Peyer's patch (tissue), 4 donors: ENCODE measurements around the gene RTP4. TPM values are rescaled to one million over a fixed set of nuclear protein-coding genes. Genes with fewer than 3 reads are reported as not detected.

Experiments used
- DNase-seq, 3 donors: peaks; one replicate each; pipeline ENCODE4 v3.0.0-alpha.2; 2017 to 2019
- H3K27ac ChIP-seq, 4 donors: fragments of 200-600 bp; sonication (generic); one replicate each; pipeline ENCODE4 v1.5.1; 2016 to 2019
- H3K27me3 ChIP-seq, 2 donors: fragments of 200-600 bp; sonication (generic); one replicate each; pipeline ENCODE4 v1.5.1; 2019
- H3K36me3 ChIP-seq, 3 donors: fragments of 200-600 bp; sonication (generic); one replicate each; pipeline ENCODE4 v1.5.1; 2016 to 2019
- H3K4me1 ChIP-seq, 4 donors: fragments of 200-600 bp; sonication (generic); one replicate each; pipeline ENCODE4 v1.5.1; 2016 to 2019
- H3K4me3 ChIP-seq, 4 donors: fragments of 200-600 bp; sonication (generic); 1 replicate in 3 of 4; 2 replicates in 1 of 4; pipeline ENCODE4 v1.5.1; 2016 to 2019; ENCODE audit warnings: mild to moderate bottlenecking in 1 of 4
- H3K9me3 ChIP-seq, 4 donors: fragments of 200-600 bp; sonication (generic); one replicate each; pipeline ENCODE4 v1.5.1; 2016 to 2019; ENCODE audit warnings: mild to moderate bottlenecking in 1 of 4
- CTCF ChIP-seq, 6 experiments: fragments of 450-650 bp in 4 of 6; fragments of 200-600 bp in 2 of 6; sonication (generic) in 1 of 6; IDR thresholded peaks; one replicate each; pipeline ENCODE4 v1.5.1; 2017 to 2019; ENCODE audit warnings: antibody characterized with exemption in 6 of 6, mild to moderate bottlenecking in 3 of 6, moderate library complexity in 1 of 6
- POLR2A ChIP-seq, 2 donors: fragments of 450-650 bp; IDR thresholded peaks; one replicate each; pipeline ENCODE4 v1.5.1; 2017; ENCODE audit warnings: antibody characterized with exemption in 2 of 2, mild to moderate bottlenecking in 2 of 2, moderate library complexity in 2 of 2
- total RNA-seq, 4 donors: library from RNA; depleted of rRNA; stranded (reverse); fragments of >200 nt; gene quantifications; one replicate each; pipeline ENCODE4 v1.1.0, GENCODE V29; 2016

The RTP4 gene
- total RNA-seq, 4 donors from 2014 or later, result 3.5 to 12.4 (median 5.6) TPM

DNA sequence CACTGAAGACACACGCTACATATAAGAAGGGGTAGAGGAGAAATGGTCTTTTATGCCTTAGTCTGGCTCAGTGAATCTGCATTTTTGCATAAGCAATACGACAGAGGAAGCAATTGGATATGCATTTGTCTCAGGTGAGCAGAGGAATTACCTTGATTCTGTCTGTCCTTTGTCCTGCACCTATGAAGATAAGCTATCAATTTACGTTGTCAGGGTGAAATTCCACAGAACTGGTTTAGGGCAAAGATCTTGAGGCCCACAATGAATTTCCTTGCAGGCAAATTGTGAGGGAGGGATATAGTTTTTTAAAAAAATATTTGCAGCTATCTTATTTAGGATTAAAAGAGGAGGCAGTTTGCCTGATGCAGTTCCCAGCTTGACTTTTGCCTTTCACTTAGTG lies 45.1 kb upstream of the RTP4 start:
- no peaks in the 10 kb centered on the region for H3K27me3 ChIP-seq
- TF ChIP-seq POLR2A (IDR thresholded peaks at IDR 0.05) (no peak), CTCF (IDR thresholded peaks at IDR 0.05) (no peak)
- no peak overlapping the region for H3K27ac ChIP-seq
- no peak for DNase-seq
- no peak overlapping the region for H3K4me3 ChIP-seq
- no peaks in the 10 kb centered on the region for H3K36me3 ChIP-seq
- peaks cover 0 to 9% (median 0%) of the 10 kb centered on the region in 4 donors for H3K4me1 ChIP-seq
- H3K9me3 ChIP-seq, result no peaks in the 10 kb centered on the region

DNA sequence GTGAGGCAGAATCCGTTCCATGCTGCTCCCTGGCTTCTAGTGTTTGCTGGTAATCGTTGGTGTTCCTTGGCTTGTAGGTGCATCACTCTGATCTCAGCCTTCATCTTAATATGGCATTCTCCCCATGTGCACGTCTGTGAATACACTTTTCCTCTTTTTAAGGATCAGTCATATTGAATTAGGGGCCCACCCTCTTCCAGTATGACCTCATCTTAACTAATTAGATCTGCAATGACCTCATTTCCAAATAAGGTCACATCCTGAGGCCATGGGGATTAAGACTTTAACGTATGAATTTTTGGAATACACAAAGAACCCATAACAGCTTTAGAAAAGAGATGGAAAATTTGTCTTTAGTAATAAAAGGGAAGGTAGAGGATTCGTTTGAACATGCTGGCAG lies 42.6 kb upstream of the RTP4 start:
- Histone ChIP-seq H3K9me3 (no peaks in the 10 kb centered on the region), H3K36me3 (no peaks in the 10 kb centered on the region), H3K27ac (no peak overlapping the region), H3K4me3 (no peak overlapping the region), H3K27me3 (no peaks in the 10 kb centered on the region), H3K4me1 (no peaks in the 10 kb centered on the region)
- no peak for DNase-seq
- no peak for TF ChIP-seq CTCF (IDR thresholded peaks at IDR 0.05)
- no peak for TF ChIP-seq POLR2A (IDR thresholded peaks at IDR 0.05)

DNA sequence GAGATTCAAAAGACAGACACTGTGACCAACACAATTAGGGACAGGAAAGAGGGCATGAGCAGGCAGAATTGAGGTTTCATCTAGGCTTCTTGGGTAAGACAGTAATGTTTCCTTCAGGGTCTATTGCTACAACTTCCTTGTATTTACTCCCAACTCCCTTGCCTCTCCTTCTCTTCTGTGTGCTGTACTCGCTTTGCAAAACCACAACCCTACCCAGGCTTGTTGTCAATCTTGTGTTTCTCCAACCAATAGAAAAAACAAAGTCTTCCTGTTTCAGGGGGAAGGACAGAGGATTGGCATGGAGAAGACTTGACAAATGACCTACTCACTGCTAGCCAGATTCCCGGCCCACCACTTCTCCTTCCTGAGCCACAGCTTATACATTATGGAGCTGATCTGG lies 40.3 kb upstream of the RTP4 start:
- no peak overlapping the region for H3K4me3 ChIP-seq
- DNase-seq, result no peak
- TF ChIP-seq CTCF (IDR thresholded peaks at IDR 0.05) (no peak), POLR2A (IDR thresholded peaks at IDR 0.05) (no peak)
- no peaks in the 10 kb centered on the region for H3K9me3 ChIP-seq
- no peaks in the 10 kb centered on the region for H3K4me1 ChIP-seq
- H3K27ac ChIP-seq, result no peak overlapping the region
- H3K27me3 ChIP-seq, result no peaks in the 10 kb centered on the region
- no peaks in the 10 kb centered on the region for H3K36me3 ChIP-seq

DNA sequence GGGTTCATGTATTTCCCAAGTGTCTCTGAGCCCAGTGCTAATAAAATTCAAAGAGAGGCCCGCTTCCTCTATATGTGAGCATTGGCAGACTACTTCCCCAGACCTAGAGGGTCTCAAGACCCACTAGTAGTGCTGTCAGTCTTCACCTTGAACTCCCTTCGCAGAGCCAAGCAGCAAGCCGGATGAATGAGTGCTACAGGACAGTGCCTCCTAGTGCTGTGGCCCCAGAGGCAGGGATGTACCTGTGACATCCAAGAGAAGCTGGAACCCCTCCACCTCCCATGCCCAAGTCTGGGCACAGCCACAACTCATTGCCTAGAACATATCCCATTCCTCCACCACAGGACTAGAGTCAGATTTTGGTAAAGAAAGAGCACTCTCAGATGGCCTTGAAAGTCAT lies 39.5 kb upstream of the RTP4 start:
- H3K9me3 ChIP-seq, result no peaks in the 10 kb centered on the region
- TF ChIP-seq CTCF (IDR thresholded peaks at IDR 0.05), result no peak
- no peak for TF ChIP-seq POLR2A (IDR thresholded peaks at IDR 0.05)
- no peaks in the 10 kb centered on the region for H3K27me3 ChIP-seq
- no peak for DNase-seq
- no peaks in the 10 kb centered on the region for H3K4me1 ChIP-seq
- no peak overlapping the region for H3K27ac ChIP-seq
- no peak overlapping the region for H3K4me3 ChIP-seq
- H3K36me3 ChIP-seq, result no peaks in the 10 kb centered on the region

DNA sequence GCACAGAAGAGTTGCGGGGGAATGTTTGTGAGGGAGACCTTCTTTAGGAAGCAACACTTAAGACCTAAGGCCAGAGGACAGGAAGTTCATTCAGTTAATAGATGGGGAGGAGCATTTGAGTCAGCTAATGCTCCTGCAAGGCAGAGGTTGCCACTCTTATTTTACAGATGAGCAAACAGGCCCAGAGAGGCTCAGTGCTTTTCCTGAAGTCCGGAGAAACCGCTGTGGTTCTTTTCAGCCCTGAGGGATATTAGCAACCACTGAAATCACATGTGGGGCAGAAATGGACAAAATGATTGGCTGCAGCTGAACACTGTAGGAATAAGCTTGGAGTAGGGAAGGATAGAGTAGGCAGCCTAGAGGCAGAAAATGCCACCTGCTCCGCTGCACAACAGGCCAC lies 33.3 kb upstream of the RTP4 start:
- DNase-seq, result no peak
- H3K9me3 ChIP-seq, result no peaks in the 10 kb centered on the region
- no peak for TF ChIP-seq POLR2A (IDR thresholded peaks at IDR 0.05)
- TF ChIP-seq CTCF (IDR thresholded peaks at IDR 0.05), result no peak
- no peaks in the 10 kb centered on the region for H3K27me3 ChIP-seq
- H3K27ac ChIP-seq, result no peak overlapping the region
- H3K4me1 ChIP-seq, result no peaks in the 10 kb centered on the region
- H3K36me3 ChIP-seq, result no peaks in the 10 kb centered on the region
- H3K4me3 ChIP-seq, result no peak overlapping the region

DNA sequence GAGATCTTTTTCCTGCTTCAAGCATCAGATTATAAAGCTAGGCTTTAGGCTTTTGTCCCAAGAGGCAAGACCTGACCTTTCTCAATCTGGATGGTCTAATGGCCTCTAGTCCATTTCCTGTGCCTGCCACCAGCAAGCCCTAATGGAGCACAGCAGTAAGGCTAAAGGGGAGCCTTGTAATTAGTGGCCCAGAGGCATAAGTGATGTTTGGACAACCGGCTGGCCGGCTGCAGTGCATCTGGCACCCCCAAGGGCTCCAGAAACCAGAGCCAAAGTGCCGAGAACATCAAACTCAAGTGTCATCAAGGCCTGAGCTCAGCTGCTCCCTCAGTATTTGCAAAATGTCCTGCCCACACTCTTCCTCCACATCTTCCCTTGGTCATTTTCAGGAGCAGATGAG lies 31.9 kb upstream of the RTP4 start:
- DNase-seq, result no peak
- H3K27me3 ChIP-seq, result no peaks in the 10 kb centered on the region
- TF ChIP-seq POLR2A (IDR thresholded peaks at IDR 0.05), result no peak
- no peak for TF ChIP-seq CTCF (IDR thresholded peaks at IDR 0.05)
- no peak overlapping the region for H3K27ac ChIP-seq
- H3K36me3 ChIP-seq, result no peaks in the 10 kb centered on the region
- no peaks in the 10 kb centered on the region for H3K9me3 ChIP-seq
- no peak overlapping the region for H3K4me3 ChIP-seq
- H3K4me1 ChIP-seq, result no peaks in the 10 kb centered on the region
